Lower leg skin (tissue), 4 donors: ENCODE results near the gene SCAP. TPM values are rescaled to one million over a fixed set of nuclear protein-coding genes. Genes with fewer than 3 reads are reported as not detected.
A peak's percentile ranks its signal among the peaks of the same experiment; 100 is the strongest.

Experiments
- DNase-seq, 2 donors: peaks; one replicate each; pipeline ENCODE4 v3.0.0-alpha.2; 2019; ENCODE audit warnings: low spot score in 2 of 2
- H3K4me3 ChIP-seq: fragments of 200-600 bp; sonication (generic); 2 replicates; pipeline ENCODE4 v1.5.1; 2017; ENCODE audit warnings: mild to moderate bottlenecking, low read depth; ENCODE audit not compliant: poor library complexity, severe bottlenecking
- CTCF ChIP-seq, 3 donors: fragments of 450-650 bp; IDR thresholded peaks; one replicate each; pipeline ENCODE4 v1.5.1; 2016; ENCODE audit warnings: antibody characterized with exemption in 3 of 3, mild to moderate bottlenecking in 3 of 3, moderate library complexity in 2 of 3
- POLR2A ChIP-seq, 2 donors: fragments of 450-650 bp; IDR thresholded peaks; one replicate each; pipeline ENCODE4 v1.6.1; 2016 to 2017; ENCODE audit warnings: antibody characterized with exemption in 2 of 2, mild to moderate bottlenecking in 1 of 2, moderate library complexity in 1 of 2
- WGBS, 2 donors: methylation state at CpG; one replicate each; pipeline ENCODE4 v1.1.5; 2018; 5-methylcytosine and 5-hydroxymethylcytosine counted together
- intact Hi-C: fragments of 100-400 bp; cut with DNase I; formaldehyde crosslinking; loops from one replicate; pipeline ENCODE4 v1.15.0; 2023; ENCODE audit warnings: low total_unique reads
- total RNA-seq, 4 donors: library from RNA; depleted of rRNA; stranded (reverse); fragments of >200 nt; gene quantifications; one replicate each; pipeline ENCODE4 v1.1.0, GENCODE V29; 2016

The SCAP gene
- total RNA-seq, 4 donors from 2014 or later: 100 to 188 (median 123) TPM

GRCh38 chr3:47418167-47419082 is 57.3 kb downstream of the SCAP start:
- WGBS, 2 donors: 86 to 89% methylated on average over 16 to 46 of the region's 53 CpGs
- TF ChIP-seq CTCF (IDR thresholded peaks at IDR 0.05) (no peak), POLR2A (IDR thresholded peaks at IDR 0.05) (no peak)
- no peak for DNase-seq
- intact Hi-C loops: no loop called here
- H3K4me3 ChIP-seq: no peak overlapping the region

GRCh38 chr3:47416041-47416440 is 59.7 kb downstream of the SCAP start:
- no peak overlapping the region for H3K4me3 ChIP-seq
- peak in 1 of 2 donors; percentile 88 for DNase-seq
- intact Hi-C loops: no loop called here
- WGBS, 2 donors: 60 to 65% methylated on average over 9 of the region's 9 CpGs
- no peak for TF ChIP-seq CTCF (IDR thresholded peaks at IDR 0.05)
- no peak for TF ChIP-seq POLR2A (IDR thresholded peaks at IDR 0.05)

GRCh38 chr3:47414666-47415587 is 60.8 kb downstream of the SCAP start:
- no peak overlapping the region for H3K4me3 ChIP-seq
- intact Hi-C loops: no loop called here
- TF ChIP-seq POLR2A (IDR thresholded peaks at IDR 0.05) (no peak), CTCF (IDR thresholded peaks at IDR 0.05) (no peak)
- DNase-seq: no peak
- 72 to 75% methylated on average over 16 of the region's 16 CpGs for WGBS, 2 donors

- TF ChIP-seq CTCF (IDR thresholded peaks at IDR 0.05): no peak
- no peak for TF ChIP-seq POLR2A (IDR thresholded peaks at IDR 0.05)
- H3K4me3 ChIP-seq: no peak overlapping the region
- intact Hi-C loops: no loop called here
- DNase-seq: peak in 1 of 2 donors; percentile 85
- 66 to 85% methylated on average over 3 of the region's 3 CpGs for WGBS, 2 donors
Observed at GRCh38 chr3:47414161-47414564, 61.6 kb downstream of the SCAP start.

- peak in 1 of 2 donors; percentile 87 for DNase-seq
Observed at GRCh38 chr3:47413751-47414150, 62.0 kb downstream of the SCAP start.

More at GRCh38 chr3:47413751-47414150, 62.0 kb downstream of the SCAP start:
- intact Hi-C loops: no loop called here
- TF ChIP-seq POLR2A (IDR thresholded peaks at IDR 0.05) (no peak), CTCF (IDR thresholded peaks at IDR 0.05) (no peak)
- WGBS, 2 donors: 84 to 88% methylated on average over 5 to 7 of the region's 7 CpGs
- H3K4me3 ChIP-seq: no peak overlapping the region
